Mesodermal cell (in vitro differentiated cells): ENCODE data around the gene TEDC1.

ENCODE experiments used
- H3K27ac ChIP-seq: 2 replicates; pipeline ENCODE4 v1.7.0; 2013; ENCODE audit warnings: mild to moderate bottlenecking, low read depth, low read length, moderate library complexity; ENCODE audit not compliant: severe bottlenecking
- H3K36me3 ChIP-seq: 2 replicates; pipeline ENCODE4 v1.7.1; 2013; ENCODE audit warnings: mild to moderate bottlenecking, low read length, moderate library complexity; ENCODE audit not compliant: control insufficient read depth, insufficient read depth
- H3K4me1 ChIP-seq: one replicate; pipeline ENCODE4 v1.7.1; 2013; ENCODE audit warnings: mild to moderate bottlenecking, low read length; ENCODE audit not compliant: insufficient read depth, control insufficient read depth, poor library complexity, severe bottlenecking
- H3K4me3 ChIP-seq: 2 replicates; pipeline ENCODE4 v1.7.0; 2013; ENCODE audit warnings: low read length, control low read depth, mild to moderate bottlenecking; ENCODE audit not compliant: insufficient read depth, poor library complexity, severe bottlenecking; ENCODE audit errors: extremely low read depth
- H3K9me3 ChIP-seq: 2 replicates; pipeline ENCODE4 v1.7.1; 2013; ENCODE audit warnings: mild to moderate bottlenecking, low read length, moderate library complexity; ENCODE audit not compliant: control insufficient read depth
- WGBS, 2 experiments: methylation state at CpG; one replicate each; pipeline ENCODE4 v1.1.5; 2013; ENCODE audit warnings: missing lambda C conversion rate in 2 of 2; ENCODE audit not compliant: insufficient coverage in 2 of 2; 5-methylcytosine and 5-hydroxymethylcytosine counted together

The TEDC1 gene

GRCh38 chr14:105501504-105502291 lies 10.7 kb downstream of the TEDC1 start:
- H3K36me3 ChIP-seq, result peaks cover 8% of the 10 kb centered on the region
- H3K9me3 ChIP-seq, result no peaks in the 10 kb centered on the region
- H3K4me3 ChIP-seq, result no peak overlapping the region
- no peak overlapping the region for H3K27ac ChIP-seq
- H3K4me1 ChIP-seq, result peaks cover 5% of the 10 kb centered on the region
- 94% methylated on average over 8 to 9 of the region's 13 CpGs for WGBS, 2 experiments

- 82 to 89% methylated on average over 14 to 15 of the region's 18 CpGs for WGBS, 2 experiments
- Histone ChIP-seq H3K4me3 (no peak overlapping the region), H3K9me3 (no peaks in the 10 kb centered on the region)
Measured at GRCh38 chr14:105502446-105503295, 11.6 kb downstream of the TEDC1 start.

GRCh38 chr14:105503296-105503640 lies 12.2 kb downstream of the TEDC1 start:
- Histone ChIP-seq H3K4me1 (peaks cover 5% of the 10 kb centered on the region), H3K4me3 (no peak overlapping the region), H3K36me3 (peaks cover 2% of the 10 kb centered on the region), H3K27ac (no peak overlapping the region), H3K9me3 (no peaks in the 10 kb centered on the region)
- 72 to 85% methylated on average over 4 to 7 of the region's 7 CpGs for WGBS, 2 experiments

More at GRCh38 chr14:105502446-105503295, 11.6 kb downstream of the TEDC1 start:
- peaks cover 5% of the 10 kb centered on the region for H3K4me1 ChIP-seq
- H3K27ac ChIP-seq, result no peak overlapping the region
- peaks cover 8% of the 10 kb centered on the region for H3K36me3 ChIP-seq

- WGBS, 2 experiments, result 83 to 90% methylated on average over 17 to 19 of the region's 29 CpGs
- H3K4me3 ChIP-seq, result no peak overlapping the region
- H3K9me3 ChIP-seq, result no peaks in the 10 kb centered on the region
Measured at GRCh38 chr14:105503935-105504692, 13.1 kb downstream of the TEDC1 start.

GRCh38 chr14:105505101-105505500 lies 14.1 kb downstream of the TEDC1 start:
- 90 to 95% methylated on average over 12 to 16 of the region's 16 CpGs for WGBS, 2 experiments
- H3K27ac ChIP-seq, result no peak overlapping the region

More at GRCh38 chr14:105503935-105504692, 13.1 kb downstream of the TEDC1 start:
- H3K27ac ChIP-seq, result no peak overlapping the region
- H3K36me3 ChIP-seq, result no peaks in the 10 kb centered on the region
- peaks cover 5% of the 10 kb centered on the region for H3K4me1 ChIP-seq

GRCh38 chr14:105507247-105507646 lies 16.2 kb downstream of the TEDC1 start:
- 81 to 87% methylated on average over 13 to 17 of the region's 17 CpGs for WGBS, 2 experiments

More at GRCh38 chr14:105505101-105505500, 14.1 kb downstream of the TEDC1 start:
- no peaks in the 10 kb centered on the region for H3K9me3 ChIP-seq
- H3K36me3 ChIP-seq, result no peaks in the 10 kb centered on the region
- peaks cover 5% of the 10 kb centered on the region for H3K4me1 ChIP-seq
- no peak overlapping the region for H3K4me3 ChIP-seq

GRCh38 chr14:105508069-105508468 lies 17.0 kb downstream of the TEDC1 start:
- no peaks in the 10 kb centered on the region for H3K4me1 ChIP-seq
- no peaks in the 10 kb centered on the region for H3K9me3 ChIP-seq
- WGBS, 2 experiments, result 86 to 88% methylated on average over 11 to 15 of the region's 16 CpGs
- H3K36me3 ChIP-seq, result no peaks in the 10 kb centered on the region
- H3K4me3 ChIP-seq, result no peak overlapping the region
- H3K27ac ChIP-seq, result no peak overlapping the region

More at GRCh38 chr14:105507247-105507646, 16.2 kb downstream of the TEDC1 start:
- Histone ChIP-seq H3K27ac (no peak overlapping the region), H3K4me3 (no peak overlapping the region), H3K9me3 (no peaks in the 10 kb centered on the region), H3K4me1 (no peaks in the 10 kb centered on the region), H3K36me3 (no peaks in the 10 kb centered on the region)

GRCh38 chr14:105508601-105509000 lies 17.6 kb downstream of the TEDC1 start:
- H3K36me3 ChIP-seq, result no peaks in the 10 kb centered on the region
- no peak overlapping the region for H3K27ac ChIP-seq
- WGBS, 2 experiments, result 91 to 92% methylated on average over 10 to 12 of the region's 12 CpGs
- H3K4me3 ChIP-seq, result no peak overlapping the region
- no peaks in the 10 kb centered on the region for H3K9me3 ChIP-seq
- no peaks in the 10 kb centered on the region for H3K4me1 ChIP-seq

GRCh38 chr14:105517096-105517495 lies 26.1 kb downstream of the TEDC1 start:
- Histone ChIP-seq H3K9me3 (peaks cover 8% of the 10 kb centered on the region), H3K36me3 (no peaks in the 10 kb centered on the region), H3K4me3 (no peak overlapping the region), H3K4me1 (no peaks in the 10 kb centered on the region), H3K27ac (no peak overlapping the region)
- 61 to 65% methylated on average over 5 of the region's 5 CpGs for WGBS, 2 experiments

GRCh38 chr14:105519946-105520698 lies 29.1 kb downstream of the TEDC1 start:
- H3K9me3 ChIP-seq, result peaks cover 8% of the 10 kb centered on the region
- no peaks in the 10 kb centered on the region for H3K36me3 ChIP-seq
- H3K27ac ChIP-seq, result no peak overlapping the region
- no peak overlapping the region for H3K4me3 ChIP-seq
- 67 to 70% methylated on average over 10 to 14 of the region's 14 CpGs for WGBS, 2 experiments
- H3K4me1 ChIP-seq, result no peaks in the 10 kb centered on the region
